ENCODE results near the gene TMEM91.
"Not testable (repeated sequence)": the region's sequence is repeated elsewhere in the genome, so short reads cannot be mapped to it uniquely, and the experiment has no call there.

The TMEM91 gene

GRCh38 chr19:41376241-41376997, at the start of gene TMEM91:
Gene TMEM91, plus strand, starts transcription at chr19:41376533. Its CDS starts 1,777 bp downstream, at chr19:41378310.
- no peak for DNase-seq (ENCODE audit: low spot score)

- DNase-seq (ENCODE audit: low spot score) = no peak
These were observed 49.2 kb upstream of the TMEM91 start for GRCh38 chr19:41327076-41327575.

DNA sequence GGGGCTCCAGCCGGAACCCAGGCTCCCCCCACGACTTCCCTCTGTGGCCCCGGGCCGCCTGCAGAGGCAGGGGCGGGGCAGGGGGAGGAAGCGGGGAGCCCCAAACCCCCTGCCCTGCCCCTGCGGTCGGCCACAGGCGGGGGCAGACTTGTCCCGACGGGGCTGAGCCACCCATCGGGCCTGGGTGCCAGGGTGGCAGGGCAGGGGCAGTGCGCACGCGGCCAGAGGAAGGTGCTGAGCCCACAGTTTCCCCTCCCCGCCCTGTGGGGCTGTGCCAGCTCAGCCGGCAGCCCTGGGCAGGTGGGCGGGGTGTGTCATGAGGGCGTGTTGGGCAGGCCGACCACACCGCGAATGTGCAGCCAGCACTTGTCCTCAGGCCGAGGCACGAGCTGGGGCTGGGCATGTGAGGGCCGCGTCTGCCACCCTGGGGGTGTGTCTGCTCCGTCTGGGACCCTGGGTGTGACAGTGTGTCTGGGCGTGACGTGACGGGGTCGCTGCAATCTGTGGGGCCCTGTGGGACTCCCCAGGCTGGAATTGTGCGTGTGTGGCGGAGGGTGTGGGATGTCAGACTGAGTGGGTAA, 48.7 kb upstream of the TMEM91 start:
- peak; percentile 75 for DNase-seq (ENCODE audit: low spot score)

DNA sequence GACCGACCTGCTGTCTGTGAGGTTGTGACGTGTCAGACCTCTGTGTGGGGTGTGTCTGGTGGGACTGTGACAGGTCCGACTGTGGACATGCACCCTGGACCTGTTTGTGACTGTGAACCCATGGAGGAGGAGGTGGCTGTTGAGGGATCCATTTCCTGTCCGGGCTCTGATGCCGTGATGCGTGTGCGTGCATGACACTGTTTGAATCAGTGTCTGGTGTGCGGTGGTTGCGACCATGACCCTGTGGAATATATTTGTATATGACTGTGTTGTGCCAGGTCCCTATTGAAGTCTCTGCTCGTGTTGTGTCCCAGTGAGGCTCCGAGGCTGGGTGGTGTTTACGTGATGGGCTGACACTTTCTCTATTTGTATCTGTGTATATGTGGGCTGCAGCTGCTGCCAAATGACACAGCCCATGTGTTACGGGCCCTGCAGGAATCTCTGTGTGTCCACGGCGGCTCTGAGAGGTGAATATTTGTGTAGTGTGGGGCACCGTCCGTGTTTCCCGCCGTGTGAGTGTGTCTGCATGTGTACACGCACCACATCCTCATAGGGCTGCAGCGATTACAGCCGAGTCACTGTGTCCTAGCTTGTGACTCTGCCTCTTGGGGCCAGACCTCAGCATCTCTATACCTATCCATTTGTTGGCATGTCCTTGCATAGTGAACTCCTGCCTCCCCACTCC, 48.0 kb upstream of the TMEM91 start:
- peak; percentile 29 for DNase-seq (ENCODE audit: low spot score)

DNA sequence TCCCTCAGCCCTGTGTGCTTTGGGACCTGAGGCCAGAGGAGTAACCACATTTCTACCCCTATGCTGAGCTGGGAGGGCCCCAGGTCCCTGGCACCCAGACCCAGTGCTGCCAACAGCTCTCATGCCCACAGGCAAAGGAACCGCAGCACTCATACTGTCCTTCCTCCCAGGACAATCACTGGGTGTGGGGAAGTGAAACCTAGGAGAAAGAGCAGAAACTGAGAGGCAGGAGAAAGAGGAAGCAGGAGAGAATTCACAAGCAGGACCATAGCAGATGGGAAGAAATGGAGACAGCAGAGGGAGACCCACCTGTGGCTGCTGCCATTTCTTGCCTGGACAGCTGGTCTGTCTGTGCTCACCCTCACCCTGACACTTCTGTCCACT, 47.5 kb upstream of the TMEM91 start:
- DNase-seq (ENCODE audit: low spot score) = no peak

- no peak for DNase-seq (ENCODE audit: low spot score)
These were observed 45.9 kb upstream of the TMEM91 start for GRCh38 chr19:41330481-41330880.

DNA sequence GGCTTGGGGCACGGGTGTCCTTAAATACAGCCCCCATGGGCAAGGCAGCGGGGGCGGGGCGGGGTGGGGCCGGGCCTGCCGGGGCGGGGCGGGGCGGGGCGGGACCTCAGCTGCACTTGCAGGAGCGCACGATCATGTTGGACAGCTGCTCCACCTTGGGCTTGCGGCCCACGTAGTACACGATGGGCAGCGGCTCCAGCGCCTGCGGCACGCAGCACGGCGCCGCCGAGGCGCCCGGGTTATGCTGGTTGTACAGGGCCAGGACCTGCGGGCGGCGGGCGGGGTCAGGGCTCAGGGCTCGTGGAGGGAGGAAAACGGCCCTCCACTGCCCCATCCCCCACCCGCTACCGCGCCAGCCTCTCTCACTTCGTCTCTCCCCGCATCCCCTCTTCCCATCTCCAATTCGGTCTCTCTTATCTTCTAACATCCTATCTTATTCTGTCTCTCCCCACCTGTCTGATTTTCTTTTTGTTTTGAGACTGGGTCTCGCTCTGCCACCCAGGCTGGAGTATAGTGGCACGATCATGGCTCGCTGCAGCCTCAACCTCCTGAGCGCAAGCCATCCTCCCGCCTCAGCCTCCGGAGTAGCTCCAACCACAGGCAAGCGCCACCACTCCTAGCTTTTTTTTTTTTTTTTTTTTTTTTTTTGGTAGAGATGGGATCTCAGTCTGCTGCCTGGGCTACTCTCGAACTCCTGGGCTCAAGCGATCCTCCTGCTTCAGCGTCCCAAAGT, 45.2 kb upstream of the TMEM91 start:
- DNase-seq (ENCODE audit: low spot score) = no peak

DNA sequence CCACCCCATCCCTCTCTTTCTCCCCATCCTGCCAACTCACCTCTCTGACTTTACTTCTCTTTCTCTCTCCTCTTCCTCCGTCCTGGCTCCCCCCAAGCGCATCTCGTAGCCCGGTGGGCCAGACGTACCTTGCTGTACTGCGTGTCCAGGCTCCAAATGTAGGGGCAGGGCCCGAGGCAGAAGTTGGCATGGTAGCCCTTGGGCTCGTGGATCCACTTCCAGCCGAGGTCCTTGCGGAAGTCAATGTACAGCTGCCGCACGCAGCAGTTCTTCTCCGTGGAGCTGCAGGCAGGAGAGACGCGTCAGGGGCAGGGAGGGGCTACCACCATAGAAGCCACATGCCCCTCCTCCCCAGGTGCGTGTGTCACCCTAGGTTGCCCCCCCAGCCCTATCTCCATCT, 44.3 kb upstream of the TMEM91 start:
- DNase-seq (ENCODE audit: low spot score) = no peak

DNA sequence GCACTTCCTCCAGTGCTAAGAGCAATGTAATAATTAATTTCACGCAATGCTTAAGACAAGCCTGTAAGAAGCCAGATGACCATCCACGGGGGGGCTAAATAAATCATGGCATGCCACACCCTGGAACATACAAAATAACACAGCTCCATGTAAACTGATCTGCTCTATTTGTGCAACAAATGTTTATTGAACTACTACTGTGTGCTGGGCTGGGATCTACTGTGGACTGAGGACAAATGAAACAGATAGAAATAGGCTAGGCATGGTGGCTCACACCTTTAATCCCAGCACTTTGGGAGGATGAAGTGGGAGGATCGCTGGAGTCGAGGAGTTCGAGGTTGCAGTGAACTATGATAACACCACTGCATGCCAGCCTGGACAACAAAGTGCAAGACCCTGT, 43.9 kb upstream of the TMEM91 start:
- DNase-seq (ENCODE audit: low spot score) = no peak

DNA sequence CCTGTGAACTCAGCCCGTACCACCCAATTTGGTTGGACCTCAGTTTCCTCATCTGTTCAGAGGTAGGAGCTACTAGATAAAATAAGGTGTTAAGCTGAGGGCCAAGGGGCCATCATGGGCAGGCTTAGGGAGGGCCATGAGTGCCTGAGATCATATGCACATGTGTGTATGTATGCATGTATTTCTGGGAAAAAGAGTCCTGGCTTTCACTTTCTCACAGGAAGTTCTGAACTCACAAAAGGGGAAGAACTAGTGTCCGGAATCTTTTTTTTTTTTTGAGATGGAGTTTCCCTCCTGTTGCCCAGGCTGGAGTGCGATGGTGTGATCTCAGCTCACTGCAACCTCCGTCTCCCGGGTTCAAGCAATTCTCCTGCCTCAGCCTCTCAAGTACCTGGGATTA, 41.5 kb upstream of the TMEM91 start:
- no peak for DNase-seq (ENCODE audit: low spot score)

DNA sequence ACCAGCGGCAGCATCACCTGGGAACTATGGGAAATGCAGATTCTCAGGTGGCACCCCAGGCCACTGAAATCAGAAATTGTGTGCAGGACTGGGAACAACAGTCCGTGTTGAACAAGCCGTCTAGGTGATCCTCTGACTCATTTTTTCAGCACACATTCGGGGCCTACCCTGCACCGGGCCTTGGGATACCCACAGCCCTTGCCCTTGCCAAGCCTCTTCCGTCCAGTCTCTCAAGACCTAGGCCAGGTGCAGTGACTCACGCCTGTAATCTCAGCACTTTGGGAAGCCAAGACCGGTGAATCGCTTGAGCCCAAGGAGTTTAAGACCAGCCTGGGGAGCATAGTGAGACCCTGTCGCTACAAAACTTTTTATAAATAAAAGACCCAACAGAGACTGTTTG, 40.9 kb upstream of the TMEM91 start:
- no peak for DNase-seq (ENCODE audit: low spot score)

- no peak for DNase-seq (ENCODE audit: low spot score)
These were observed 36.4 kb upstream of the TMEM91 start for GRCh38 chr19:41339936-41340335.

DNA sequence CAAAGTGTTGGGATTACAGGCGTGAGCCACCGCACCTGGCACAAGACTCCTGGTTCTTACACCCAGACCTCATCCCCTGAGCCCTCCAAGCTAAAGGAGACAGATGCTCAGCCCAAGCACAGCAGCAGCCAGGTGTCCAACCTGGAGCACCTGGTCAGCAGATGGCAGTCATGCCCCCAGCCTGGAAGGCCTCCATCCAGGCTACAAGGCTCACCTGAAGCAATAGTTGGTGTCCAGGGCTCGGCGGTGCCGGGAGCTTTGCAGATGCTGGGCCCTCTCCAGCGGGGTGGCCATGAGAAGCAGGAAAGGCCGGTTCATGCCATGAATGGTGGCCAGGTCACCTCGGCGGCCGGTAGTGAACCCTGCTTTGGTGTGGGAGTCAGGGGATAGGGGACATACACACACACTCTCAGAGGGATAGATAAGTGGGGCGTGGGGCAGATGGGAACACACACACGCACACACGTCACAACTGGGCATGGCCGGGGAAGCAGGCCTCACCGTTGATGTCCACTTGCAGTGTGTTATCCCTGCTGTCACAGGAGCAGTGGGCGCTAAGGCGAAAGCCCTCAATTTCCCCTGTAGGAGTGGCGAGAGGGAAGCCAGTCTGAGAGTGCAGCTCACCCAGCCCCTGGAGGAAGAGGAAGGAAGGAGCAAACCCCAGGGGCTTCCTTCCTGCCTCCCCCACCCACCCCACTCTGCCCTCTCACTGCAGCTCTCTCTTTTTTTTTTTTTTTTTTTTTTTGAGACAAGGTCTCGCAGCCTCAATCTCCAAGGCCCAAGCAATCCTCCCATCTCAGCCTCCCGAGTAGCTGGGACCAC, 34.5 kb upstream of the TMEM91 start:
- peak; percentile 44 for DNase-seq (ENCODE audit: low spot score)

GRCh38 chr19:41344162-41344561, 32.2 kb upstream of the TMEM91 start:
- no peak for DNase-seq (ENCODE audit: low spot score)

DNA sequence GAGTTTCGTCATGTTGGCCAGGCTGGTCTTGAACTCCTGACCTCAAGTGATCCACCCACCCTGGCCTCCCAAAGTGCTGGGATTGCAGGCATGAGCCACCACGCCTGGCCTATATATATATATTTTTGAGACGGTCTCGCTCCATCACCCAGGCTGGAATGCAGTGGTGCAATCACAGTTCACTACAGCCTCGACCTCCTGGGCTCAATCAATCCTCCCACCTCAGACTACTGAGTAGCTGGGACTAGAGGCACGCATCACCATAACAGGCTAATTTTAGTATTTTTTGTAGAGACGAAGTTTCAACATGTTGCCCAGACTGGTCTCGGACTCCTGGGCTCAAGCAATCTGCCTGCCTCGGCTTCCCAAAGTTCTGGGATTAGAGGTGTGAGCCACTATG, 29.4 kb upstream of the TMEM91 start:
- DNase-seq (ENCODE audit: low spot score) = not testable (repeated sequence)

DNA sequence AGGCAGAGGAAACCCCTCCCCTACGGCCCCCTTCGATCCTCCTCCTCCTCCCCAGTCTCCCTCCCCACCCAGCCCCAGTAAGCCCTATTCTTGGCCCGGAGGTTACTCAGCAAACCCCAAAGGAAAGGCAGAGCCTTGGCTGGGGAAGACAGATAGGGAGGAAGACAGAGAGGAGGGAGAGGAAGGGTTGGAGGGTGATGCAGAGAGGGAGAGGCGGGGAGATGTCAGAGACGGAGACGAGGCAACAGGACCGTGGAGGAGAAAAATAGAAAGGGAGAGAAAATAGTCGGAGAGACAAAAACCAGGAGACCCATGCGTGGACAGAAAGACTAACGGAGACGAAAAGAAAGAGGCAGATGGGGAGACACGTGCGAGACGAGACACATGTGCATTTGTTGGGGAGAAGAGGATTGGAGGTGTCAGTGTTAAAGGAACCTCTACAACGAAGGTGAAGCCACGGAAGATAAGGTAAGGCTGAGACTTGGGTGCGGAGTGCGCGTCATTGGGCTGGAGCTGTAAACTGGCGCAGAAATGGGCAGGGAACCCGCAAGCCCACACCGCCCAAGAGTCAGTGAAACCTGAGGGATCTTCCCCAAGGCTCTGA, 25.5 kb upstream of the TMEM91 start:
- DNase-seq (ENCODE audit: low spot score) = no peak

DNA sequence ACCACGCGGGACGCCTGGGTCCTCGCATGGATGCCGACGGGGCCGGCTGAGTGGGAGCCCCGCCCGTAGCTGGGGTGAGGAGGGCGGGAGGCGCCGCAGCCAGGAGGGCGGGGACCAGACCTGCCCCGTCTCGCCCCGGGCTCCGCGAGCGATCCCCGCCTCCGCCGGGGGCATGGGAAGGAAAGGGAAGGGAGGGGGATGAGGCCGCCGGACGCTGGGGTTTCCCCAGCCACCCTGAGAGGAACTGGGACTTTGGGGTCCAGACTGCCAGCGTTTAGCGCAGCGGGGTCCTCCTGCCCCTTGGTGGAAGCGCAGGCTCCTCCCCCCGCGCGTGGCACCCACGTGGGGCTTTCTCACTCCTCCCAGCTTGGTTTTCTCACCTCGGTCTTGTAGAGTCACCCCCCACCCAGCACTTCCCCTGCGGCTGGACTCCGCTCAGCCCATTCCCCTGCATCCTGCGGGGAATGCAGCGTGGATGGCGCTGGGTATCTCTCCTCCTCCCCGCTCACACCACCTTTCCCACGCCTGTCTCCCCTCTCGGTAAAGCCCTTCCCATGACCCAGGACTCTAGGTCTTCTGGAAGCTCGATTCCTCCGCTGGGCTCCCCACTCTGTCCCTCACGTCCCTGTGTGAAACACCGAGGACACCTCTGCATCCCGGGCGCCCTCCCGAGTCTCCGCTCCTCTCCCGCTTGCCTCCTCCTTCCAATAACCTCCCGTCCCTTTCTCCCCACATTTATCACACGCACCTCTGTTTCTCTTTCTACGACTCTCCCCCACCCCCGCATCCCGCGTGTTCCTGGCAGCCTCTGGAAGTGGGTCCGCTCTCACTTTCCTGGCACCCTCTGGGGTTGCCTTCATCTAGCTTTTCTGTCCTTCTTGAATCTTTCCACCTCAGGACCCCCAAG, 24.7 kb upstream of the TMEM91 start:
- peak; percentile 82 for DNase-seq (ENCODE audit: low spot score)

DNA sequence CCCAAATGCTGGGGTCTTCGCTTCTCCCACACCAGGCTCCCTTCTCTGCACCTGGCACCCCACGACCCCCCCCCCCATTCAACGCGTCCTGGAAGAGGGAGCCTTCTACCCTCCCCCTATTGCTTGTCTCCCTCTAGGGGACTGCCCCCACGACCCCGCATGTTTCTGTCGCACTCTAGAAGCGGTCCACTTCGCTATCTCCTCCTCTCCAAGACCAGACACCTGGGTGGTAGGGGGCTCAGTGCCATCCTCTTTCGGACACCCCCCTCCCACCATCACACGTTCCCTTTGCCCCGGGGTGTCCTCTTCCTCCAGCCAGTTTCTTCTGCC, 24.1 kb upstream of the TMEM91 start:
- DNase-seq (ENCODE audit: low spot score) = no peak

- peak; percentile 76 for DNase-seq (ENCODE audit: low spot score)
These were observed 23.5 kb upstream of the TMEM91 start for GRCh38 chr19:41352609-41353465.

Data from CD4-positive, alpha-beta T cell treated with Interleukin-6 at 100 ng/mL for 8 hours (primary cell).